SHP77 (cell line): Measurements from ENCODE around the gene XXYLT1.
"Not testable (repeated sequence)": the region's sequence is repeated elsewhere in the genome, so short reads cannot be mapped to it uniquely, and the experiment has no call there.

Experiments
- DNase-seq, 2 experiments: peaks; one replicate each; lab custom pipeline; 2025; lab: John Stamatoyannopoulos, UW

XXYLT1 gene

DNA sequence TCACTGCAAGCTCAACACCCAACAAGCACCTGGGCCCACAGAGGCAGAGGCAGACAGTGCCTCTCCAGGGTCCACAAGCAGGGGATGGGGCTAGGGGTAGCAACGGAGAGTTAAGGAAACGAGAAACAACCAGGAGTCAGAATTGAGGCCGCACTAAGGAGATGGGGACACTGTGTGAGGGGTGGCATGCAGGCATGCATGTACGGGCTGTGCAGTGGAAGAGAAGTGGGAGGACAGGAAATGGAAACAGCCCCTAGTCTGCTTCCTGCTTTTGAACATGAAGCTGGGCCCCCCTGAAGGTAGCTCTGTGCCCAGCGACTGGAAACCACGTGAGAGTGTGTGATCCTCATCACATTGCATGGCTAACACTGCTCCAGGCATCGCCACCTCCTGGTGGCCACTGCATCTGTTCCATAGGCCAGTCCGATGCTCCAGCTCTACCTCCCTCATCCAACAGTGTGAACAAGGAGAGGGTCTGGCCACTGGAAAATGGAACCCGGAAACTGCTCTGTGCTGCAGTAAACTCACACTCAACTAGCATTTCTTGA, 44.0 kb downstream of the XXYLT1 start:
- DNase-seq: no peak

DNA sequence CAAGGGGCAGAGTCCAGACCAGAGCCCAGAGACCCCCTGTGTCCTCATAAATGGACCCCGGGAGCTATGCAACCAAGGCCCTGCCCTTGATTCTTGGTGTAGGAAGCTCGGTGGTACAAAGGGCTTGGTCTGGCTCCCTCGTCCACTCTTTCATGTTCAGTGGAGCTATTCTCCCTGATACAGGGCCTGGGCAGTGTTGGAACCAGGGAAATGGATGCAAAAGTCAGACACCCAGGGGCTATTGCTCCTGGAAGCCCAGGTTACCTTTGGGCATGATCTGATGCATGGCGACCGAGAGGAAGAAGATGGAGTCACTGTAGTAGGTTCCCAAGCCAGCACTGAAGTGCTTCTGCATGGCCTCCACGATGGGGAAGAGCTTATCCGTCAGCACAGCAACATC, 44.5 kb downstream of the XXYLT1 start:
- no peak for DNase-seq

DNA sequence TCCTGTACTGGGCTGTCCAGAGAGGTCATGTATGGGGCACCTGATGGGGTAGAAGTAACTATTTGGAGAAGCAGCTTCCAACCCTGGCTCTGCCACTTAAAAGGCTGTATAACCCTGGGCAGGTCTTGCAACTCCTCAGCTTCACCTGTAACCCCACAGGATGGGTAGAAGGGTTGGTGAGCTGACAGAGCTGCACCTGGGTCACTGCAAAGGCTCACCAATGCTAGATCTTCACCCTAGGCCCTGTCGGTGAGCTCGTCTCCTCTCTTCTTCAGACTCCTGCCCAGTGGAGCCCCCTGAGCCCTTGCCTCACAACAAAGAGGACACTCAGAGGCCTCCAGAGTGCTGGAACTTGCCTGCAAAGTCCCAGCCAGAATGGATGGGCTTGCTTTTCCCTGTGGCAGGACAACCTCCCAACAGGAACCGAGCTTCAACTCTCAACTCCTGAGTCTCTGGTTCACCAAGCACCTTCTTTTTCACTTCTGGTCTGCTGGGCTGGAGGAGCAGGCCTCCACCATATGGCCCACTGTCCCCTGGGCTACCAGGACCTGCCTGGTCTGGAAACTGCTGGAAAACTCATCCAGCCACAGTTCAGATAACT, 45.9 kb downstream of the XXYLT1 start:
- no peak for DNase-seq

DNA sequence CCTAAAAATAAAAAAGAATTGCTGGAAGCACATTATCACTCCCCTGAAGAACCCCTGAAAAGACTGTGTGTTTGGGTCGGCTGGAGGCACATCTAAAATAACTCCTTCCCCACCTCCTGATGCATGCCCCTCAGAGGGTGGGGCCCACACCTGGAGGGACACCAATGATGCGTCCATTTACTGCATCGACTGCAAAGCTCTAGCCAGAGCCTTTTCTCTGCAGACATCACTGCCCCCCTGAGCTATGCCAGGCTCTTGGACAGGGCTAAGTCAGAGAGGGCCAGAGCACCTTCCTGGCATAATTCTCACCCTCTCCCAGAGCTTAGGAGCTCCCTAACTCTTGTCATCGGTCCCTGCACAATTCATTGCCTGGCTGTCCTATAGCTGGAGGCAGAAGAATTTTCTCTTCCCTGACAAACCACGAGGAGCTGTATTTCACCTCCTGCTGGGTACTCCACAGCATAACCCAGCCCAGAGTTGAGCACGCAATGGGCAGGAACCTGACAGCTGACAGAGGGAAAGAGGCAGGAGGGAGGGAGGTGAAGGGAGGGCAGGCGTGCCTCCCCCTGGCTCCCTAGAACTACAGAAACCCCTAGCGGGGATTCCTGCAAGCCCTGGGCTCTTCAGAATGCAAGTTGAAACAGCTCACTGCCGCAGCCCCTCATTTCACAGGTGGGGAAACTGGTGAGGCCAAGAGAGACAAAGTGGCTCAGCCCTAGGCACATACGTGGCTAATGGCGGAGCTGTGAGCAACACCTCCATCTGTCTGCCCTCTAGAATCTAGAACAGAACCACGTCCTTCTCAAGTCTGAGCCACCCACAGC, 46.6 kb downstream of the XXYLT1 start:
- DNase-seq: no peak

DNA sequence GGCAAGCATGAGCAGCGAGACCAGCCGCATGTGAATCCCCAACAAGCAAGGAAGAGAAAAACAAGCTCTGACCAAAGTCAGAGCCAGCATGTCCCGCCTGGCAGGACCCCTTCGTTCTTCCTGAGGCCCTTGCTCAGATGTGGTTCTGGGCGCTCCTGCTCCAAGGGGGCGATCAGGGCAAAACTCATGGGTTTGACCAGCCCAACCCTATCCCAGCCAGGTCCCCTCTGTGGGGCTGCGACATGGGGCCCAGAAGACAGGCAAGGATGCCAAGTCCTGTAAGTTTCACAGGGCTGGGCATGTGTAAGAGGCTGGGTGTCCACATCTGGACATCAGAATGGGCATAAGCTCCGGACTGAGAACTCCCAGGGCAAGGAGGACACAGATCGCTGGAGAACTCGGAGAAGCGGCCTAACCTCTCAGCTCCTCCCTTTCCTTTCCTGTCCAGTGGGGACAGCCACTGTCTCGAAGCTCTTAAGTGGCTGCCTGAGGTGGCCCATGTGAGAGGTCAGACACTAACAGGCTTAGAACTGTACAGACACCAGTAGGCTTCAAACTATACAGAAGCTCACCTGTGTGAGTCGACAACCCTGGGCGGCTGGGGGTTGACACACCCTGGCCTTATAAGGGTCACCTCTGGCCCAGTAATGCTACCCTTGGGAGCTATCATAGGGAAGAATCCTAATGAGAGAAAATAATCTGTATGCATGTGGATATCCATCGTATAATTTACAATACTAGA, 48.9 kb downstream of the XXYLT1 start:
- DNase-seq: no peak

DNA sequence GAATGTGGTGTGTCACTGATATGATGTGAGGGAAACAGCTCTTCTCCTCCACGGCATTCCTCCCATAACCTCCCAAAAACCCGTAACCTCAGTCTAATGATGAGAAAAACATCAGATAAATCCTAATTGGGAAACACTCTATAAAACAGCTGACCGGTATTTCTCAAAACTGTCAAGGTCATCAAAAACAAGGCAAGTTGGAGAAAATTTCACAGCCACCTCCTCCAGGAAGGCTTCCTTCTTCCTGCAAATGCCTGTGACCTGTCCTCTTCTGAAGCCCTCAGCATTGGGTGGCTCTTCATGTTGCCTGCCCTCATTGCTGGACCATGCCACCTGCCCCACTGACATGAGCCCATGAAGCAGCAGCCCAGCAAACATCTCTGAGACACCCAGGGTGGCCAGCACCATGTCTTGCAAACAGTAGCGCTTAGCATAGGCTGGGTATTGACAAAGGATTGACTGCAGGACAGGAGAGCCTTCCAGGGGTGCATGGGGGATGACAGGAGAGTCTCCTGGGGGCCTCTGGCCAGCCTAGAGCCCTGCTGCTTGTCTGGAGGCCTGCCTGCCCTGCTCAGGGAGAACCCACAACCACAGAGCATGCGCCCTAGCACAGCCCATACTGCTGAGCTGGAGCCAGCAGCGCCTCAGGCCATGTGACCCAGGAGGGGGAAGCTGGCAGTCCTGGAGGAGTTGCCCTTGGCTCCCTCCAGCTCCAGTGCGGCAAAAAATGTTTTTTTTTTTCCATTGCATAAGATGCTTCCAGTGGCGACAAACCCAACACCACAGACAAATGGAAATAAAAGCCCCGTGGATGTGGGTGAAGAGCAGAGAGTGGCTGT, 49.7 kb downstream of the XXYLT1 start:
- DNase-seq: no peak

DNA sequence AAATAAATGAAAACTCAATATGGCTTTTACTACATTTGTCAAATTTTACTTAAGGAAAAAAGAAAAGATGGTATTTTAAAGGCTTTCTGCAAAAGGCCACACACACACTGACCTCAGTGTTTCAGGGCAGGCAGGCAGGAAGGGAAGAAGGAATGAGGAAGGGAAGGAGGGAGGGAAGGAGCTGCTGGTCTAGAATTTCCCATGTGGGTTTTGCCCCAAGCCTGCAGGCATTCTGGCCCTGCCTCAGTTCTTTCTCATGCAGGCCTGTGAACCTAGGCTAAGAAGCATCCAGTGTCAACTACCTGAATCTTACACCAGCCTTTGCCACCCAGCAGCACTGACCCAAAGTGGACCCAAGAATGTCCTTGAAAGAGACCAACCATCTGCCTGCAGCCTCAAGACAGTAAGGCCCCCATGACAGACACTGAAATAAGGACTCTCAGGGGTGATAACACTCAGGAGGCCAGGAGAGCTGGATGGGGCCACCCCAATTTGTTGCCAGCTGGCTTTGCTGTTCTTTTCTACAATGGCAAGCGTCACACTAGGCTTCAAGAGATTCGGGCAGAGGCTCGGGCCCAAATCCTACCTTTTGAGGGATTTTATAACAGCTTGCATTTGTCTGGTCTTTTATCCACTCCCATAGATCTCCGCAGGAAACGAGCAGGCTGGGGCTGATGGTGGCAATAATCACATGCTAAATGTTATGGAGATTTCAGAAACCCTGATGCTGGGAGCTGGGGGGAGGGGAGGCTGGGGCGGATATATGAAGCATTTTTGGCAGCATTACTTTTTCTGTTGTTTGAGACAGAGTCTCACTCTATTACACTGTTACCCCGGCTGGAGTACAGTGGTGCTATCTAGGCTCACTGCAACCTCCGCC, 51.4 kb downstream of the XXYLT1 start:
- DNase-seq: no peak

DNA sequence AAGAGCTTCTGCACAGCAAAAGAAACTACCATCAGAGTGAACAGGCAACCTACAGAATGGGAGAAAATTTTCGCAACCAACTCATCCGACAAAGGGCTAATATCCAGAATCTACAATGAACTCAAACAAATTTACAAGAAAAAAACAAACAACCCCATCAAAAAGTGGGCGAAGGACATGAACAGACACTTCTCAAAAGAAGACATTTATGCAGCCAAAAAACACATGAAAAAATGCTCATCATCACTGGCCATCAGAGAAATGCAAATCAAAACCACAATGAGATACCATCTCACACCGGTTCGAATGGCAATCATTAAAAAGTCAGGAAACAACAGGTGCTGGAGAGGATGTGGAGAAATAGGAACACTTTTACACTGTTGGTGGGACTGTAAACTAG, 52.6 kb downstream of the XXYLT1 start:
- DNase-seq: not testable (repeated sequence)

DNA sequence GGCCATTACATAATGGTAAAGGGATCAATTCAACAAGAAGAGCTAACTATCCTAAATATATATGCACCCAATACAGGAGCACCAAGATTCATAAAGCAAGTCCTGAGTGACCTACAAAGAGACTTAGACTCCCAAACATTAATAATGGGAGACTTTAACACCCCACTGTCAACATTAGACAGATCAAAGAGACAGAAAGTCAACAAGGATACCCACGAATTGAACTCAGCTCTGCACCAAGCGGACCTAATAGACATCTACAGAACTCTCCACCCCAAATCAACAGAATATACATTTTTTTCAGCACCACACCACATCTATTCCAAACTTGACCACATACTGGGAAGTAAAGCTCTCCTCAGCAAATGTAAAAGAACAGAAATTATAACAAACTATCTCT, 55.4 kb downstream of the XXYLT1 start:
- not testable (repeated sequence) for DNase-seq

DNA sequence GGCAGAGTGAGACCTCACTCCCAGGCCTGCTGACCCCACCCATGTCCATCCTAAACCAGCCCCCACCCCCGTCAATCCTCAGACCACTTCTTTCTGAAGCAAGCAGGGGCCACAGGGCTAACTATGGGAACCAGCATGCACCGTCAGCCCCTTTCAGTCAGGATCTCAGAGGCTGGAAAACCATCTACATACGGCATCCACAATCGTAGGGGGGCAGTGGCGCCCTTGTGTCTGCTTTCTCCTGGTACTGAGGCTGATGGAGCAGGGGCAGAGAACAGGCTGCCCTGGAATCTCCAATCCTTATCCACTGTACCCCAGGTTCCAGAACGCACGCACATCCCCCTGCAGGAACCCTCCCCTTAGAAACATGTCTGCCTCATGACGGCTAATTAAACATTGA, 56.6 kb downstream of the XXYLT1 start:
- no peak for DNase-seq

DNA sequence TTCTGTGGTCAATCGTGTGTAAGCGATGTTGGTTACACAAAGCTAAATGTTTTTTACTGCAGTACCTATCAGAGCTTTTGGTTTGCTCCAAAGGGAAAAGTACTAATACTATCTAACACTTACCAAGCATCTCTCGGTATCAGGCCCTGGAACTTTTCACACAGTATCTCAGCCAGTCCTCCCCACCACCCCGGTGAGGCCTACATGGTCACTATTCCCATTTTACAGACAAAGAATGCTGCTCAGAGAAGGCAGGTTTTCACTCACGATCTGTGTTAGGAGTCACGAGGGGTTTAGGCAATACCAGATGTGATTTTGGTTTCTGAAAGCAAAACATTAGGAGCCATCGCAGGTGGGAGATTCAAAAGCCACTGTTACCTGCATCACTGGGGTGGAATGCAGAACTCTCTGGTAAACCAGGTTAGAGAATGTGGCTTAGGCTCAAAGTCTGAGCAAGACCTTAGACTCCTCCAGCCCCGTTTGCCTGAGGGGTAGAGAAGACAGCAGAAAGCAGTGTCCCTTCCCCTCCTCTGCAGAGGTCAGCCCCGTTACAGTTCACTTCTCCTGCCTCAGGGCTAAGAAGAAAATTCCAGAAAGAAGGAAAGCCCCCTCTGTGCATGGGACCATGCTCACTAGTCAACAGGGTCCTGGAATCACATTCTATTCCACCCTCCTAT, 57.2 kb downstream of the XXYLT1 start:
- DNase-seq: no peak

DNA sequence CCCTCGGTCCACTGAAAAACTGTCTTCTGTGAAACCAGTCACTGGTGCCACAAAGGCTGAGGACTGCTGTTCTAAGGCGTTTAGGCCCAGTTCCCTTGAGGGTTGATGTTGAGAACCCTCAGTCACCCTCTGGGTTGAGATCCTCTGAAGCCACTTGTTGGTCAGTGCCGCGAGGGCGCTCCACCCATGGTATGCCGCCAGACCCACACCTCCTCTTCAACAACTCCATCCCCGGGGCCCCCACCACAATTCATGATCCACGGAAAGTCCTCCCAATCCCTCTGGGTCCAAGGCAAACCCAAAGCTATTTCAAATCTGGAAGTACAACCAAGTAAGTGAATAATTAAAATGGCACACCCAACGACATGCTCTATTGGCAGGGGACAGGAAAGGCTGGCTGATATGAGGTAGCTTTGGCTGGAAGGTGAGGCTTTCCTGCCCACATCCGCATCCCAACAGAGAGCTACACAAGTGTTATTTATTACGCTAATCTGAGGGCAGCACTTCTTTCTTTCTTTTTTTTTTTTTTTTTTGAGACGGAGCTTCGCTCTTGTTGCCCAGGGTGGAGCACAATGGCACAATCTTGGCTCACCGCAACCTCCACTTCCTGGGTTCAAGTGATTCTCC, 58.1 kb downstream of the XXYLT1 start:
- DNase-seq: no peak

DNA sequence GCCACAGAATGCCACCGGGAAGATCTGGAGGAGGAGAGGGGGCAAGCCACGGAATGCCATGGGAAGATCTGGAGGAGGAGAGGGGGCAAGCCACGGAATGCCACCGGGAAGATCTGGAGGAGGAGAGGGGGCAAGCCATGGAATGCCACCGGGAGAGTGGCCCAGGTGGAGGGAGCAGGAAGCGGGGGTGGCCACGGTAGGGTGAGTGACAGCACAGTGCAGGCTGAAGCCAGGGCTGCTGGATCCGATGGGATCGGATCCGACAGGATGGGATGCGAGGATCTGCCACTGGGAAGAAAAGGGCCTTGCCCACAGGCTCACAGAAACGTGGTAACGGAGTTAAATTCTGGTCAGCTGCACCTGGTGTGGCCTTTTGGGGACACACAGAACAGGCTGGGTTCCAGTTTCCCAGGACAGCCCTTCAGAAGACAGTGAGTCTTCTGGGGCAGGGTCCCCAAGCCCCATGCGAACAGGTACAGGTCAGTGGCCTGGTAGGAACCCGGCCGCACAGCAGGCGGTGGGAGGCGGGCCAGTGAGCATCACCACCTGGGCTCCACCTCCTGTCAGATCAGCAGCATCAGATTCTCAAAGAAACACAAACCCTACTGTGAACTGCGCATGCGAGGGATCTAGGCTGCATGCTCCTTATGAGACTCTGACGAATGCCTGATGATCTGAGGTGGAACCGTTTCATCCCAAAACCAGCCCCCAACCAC, 58.8 kb downstream of the XXYLT1 start:
- no peak for DNase-seq

DNA sequence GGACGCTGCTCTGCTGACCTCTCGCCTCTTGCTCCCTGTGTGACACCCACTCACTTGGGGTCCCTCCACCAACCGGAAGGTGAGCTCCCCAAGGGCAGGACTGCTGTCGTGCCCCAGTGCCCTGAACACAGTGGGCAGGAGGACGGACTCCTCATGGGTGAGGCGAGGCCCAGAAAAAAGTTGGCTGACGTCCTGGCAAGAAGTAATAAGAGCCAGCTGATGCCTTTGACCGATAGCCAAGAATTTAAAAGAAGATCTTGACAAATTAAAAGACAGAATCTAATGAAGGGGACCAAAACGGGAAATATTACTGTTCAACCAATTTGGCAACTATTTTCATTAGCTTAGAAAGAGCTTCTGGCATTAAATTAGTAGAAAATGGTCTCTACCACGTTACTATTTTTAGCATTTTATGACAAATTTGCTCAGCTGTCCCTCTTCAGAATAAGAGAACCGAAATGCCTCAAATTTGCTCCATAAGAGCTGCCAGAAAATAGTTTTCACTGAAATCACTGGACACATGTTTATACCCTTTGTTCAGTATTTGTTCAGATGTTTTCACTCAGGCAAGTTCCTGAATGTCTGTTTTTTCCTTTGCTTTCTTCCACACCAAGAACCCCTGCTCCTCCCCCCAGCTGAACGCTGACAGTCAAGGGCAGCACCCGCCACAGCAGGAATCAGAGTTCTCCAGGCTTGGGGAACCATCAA, 60.5 kb downstream of the XXYLT1 start:
- peak in 1 of 2 experiments; percentile 42 for DNase-seq

DNA sequence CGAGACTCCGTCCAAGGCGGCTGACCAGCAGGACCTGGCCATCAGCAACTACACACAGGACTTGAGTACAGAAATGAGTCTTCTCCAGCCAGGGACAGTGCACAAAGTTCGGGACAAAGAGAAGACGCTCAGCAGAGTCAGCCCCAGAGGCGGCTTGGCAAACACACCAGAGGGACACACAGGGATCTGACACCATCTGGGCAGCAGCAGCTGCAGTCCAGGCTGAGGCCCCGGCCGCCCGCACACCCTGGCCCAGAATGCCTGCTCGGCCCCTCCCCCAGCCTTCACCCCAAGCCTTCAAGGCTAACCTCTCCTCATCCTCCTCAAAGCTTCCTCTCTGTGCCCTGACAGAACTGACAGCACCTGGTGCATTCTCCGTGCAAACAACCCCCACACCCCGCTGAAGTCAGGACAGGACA, 61.1 kb downstream of the XXYLT1 start:
- peak; percentile 49 to 61 for DNase-seq

DNA sequence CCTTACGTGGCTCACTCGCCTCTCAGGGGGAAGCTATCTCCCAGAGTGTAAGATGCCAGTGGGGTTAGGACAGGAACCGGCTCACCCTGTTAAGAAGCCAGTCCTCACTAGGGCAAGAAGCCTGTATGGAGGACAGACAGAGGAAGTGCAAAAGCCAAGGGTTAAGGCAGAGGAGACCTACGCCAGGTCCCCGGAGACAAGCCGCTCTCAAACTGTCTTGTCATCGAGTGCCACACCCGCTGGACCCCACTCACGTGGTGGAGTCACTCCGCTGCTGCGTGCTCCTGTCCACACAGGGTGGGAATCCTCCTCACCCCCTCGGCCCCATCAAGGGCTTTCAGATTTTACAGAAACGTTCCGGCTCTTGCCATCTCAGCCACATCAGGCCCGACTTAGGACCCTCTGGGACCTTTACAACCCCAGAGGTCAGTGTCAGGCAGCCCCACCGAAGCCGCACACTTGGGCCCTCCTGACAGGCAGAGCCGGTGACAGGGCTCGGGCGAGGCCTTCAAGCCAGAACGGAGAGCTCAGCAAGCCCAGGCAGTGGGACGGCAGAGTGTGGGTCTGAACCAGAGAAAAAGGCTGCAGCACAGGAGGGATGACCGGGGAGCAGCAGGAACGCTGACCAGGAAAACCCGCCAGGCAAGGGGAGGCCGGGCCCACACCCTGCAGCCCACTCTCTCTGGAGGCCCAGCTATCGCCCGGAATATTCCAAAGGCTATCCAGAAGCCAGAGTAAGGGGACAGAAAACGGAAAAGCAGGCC, 61.7 kb downstream of the XXYLT1 start:
- no peak for DNase-seq

DNA sequence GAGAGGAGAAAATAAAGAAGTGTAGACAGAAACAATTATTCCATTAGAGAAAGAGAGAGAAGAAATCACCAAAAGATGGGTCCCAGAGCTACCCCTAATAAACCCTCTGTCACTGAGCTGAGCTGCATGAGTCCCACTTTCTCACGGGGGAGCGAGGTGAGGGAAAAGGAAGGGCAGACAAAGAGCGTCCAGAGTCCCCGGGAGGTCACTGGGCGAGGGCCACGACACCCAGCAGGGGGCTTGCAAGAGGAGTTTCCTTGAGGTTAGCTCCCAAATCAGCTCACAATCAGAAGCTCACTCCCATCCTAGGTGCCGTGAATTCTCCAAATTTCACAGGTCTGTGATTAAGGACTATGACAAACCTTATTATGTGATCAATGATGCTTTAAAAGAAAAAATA, 62.3 kb downstream of the XXYLT1 start:
- DNase-seq: no peak

DNA sequence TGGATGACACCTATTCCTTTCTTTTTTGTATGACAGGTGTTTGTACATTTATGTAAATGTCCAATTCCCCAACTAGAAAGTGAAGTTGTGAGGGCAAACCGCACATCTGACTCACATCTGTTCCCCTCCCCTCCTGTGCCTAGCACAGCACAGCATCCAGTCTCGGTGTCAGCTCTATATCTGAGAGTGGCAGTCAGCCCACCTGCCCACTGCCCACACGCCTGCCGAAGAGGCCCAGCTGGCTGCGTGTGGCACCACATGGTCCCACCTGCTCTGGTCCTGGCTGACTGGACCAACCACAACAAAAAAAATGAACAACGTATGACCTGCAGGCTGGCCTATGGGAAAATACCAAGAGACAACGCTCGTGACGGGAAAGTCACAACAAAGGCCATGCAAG, 62.8 kb downstream of the XXYLT1 start:
- DNase-seq: peak in 1 of 2 experiments; percentile 22
